Measurements from ENCODE around the gene ADORA3. TPM values are rescaled to one million over a fixed set of nuclear protein-coding genes. Genes with fewer than 3 reads are reported as not detected.

The ADORA3 gene
- total and polyA plus RNA-seq, 2 donors (not counting 1 experiment from before 2014, with no cell fraction given), result not detected

DNA sequence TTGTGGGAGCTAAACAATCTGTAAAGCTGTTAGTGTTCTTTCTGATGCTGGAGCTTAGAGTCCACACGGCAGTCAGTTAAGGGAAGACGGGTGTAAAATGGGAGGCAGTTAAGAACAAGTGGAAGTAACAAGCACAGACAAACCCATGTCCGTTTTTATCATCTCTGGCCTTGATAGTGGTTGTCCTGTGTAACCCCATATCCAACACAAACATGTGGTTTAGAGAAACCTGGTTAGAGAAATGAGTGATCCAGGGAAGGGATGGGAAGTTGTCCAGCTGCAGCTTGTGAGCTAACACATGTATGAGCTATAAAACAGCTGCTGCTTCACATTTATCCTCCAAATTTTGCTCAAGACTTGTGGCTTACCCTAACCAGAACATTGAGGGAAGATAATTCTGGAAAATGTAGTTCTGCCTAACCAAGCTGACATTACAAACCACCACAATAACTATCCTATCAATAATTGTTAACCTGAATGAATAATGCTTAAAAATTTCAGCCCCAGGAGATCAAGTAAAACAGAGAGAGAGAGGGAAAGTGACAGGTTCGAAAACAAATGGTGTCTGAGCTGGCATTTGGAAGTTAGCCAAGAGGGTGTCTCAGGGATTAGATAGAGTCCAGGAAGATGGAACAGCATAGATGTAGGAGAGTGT, 40.3 kb downstream of the ADORA3 start:
- no peak for TF ChIP-seq EZH2 (IDR thresholded peaks at IDR 0.05; ENCODE audit: low read length, missing control alignments)
- TF ChIP-seq, protein P1, sequence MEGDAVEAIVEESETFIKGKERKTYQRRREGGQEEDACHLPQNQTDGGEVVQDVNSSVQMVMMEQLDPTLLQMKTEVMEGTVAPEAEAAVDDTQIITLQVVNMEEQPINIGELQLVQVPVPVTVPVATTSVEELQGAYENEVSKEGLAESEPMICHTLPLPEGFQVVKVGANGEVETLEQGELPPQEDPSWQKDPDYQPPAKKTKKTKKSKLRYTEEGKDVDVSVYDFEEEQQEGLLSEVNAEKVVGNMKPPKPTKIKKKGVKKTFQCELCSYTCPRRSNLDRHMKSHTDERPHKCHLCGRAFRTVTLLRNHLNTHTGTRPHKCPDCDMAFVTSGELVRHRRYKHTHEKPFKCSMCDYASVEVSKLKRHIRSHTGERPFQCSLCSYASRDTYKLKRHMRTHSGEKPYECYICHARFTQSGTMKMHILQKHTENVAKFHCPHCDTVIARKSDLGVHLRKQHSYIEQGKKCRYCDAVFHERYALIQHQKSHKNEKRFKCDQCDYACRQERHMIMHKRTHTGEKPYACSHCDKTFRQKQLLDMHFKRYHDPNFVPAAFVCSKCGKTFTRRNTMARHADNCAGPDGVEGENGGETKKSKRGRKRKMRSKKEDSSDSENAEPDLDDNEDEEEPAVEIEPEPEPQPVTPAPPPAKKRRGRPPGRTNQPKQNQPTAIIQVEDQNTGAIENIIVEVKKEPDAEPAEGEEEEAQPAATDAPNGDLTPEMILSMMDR (conservative IDR thresholded peaks at IDR 0.05 in 1 of 2, IDR thresholded peaks at IDR 0.05 in 1 of 2; ENCODE audit: low read depth in 1 of 2, low read length in 2 of 2), result no peak
- Histone ChIP-seq H3K27ac (ENCODE audit: insufficient read depth, low read length) (peak overlapping the region; percentile 38), H2AFZ (ENCODE audit: low read length) (no peak overlapping the region), H3K4me3 (replicated peaks in 1 of 4; ENCODE audit: control extremely low read depth in 1 of 4, insufficient read depth in 1 of 4, low read depth in 3 of 4, low read length in 4 of 4) (no peak overlapping the region), H3K79me2 (ENCODE audit: control insufficient read depth, insufficient read depth, low read length) (no peaks in the 10 kb centered on the region), H3K36me3 (ENCODE audit: control insufficient read depth, insufficient read depth, low read length) (peaks cover 4% of the 10 kb centered on the region), H3K27me3 (ENCODE audit: control insufficient read depth, insufficient read depth, low read length) (no peaks in the 10 kb centered on the region), H4K20me1 (ENCODE audit: control insufficient read depth, extremely low read depth, insufficient read depth, low read length) (no peaks in the 10 kb centered on the region), H3K9ac (ENCODE audit: insufficient read depth, low read length) (no peak overlapping the region), H3K4me1 (ENCODE audit: control insufficient read depth, extremely low read depth, insufficient read depth, low read length) (peaks cover 8% of the 10 kb centered on the region), H3K4me2 (ENCODE audit: extremely low read depth, insufficient read depth, low read length) (peak overlapping the region; percentile 51), H3K9me3 (ENCODE audit: control insufficient read depth, insufficient read depth, low read depth, low read length) (no peaks in the 10 kb centered on the region)
- DNase-seq (ENCODE audit: low read depth in 2 of 2), result peak; percentile 79 to 89

DNA sequence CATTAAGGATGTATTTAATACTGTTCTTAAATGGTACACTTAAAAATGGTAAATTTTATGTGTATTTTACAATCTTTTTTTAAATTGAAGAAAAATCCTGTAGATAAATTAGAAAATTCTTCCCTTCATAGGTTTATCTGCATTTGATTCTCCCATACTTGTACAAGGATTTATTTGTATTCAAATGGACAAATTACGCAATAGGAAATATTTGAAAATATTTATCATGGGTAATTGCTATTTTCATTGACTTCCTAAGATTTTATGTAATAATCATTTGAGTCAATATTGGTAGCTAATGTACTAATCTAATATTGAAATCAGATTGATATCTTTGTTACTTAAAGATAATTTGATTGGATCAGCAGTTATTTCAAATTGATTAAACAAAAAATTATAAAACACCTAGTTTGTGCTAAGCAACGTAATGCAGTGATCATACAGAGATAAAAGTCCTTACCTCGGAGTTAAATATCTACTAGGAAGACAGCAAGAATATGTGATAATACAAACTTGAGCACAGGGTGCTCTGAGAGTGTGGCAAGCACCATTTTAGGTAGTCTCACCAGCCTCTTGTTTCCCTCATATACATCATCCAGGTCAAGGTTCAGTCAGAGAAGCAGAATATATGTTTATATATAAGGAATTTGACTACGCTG, 40.9 kb downstream of the ADORA3 start:
- Histone ChIP-seq H3K9me3 (ENCODE audit: control insufficient read depth, insufficient read depth, low read depth, low read length) (no peaks in the 10 kb centered on the region), H3K9ac (ENCODE audit: insufficient read depth, low read length) (no peak overlapping the region), H3K4me3 (replicated peaks in 1 of 4; ENCODE audit: control extremely low read depth in 1 of 4, insufficient read depth in 1 of 4, low read depth in 3 of 4, low read length in 4 of 4) (no peak overlapping the region), H3K36me3 (ENCODE audit: control insufficient read depth, insufficient read depth, low read length) (peaks cover 4% of the 10 kb centered on the region), H3K27me3 (ENCODE audit: control insufficient read depth, insufficient read depth, low read length) (no peaks in the 10 kb centered on the region), H3K79me2 (ENCODE audit: control insufficient read depth, insufficient read depth, low read length) (no peaks in the 10 kb centered on the region), H3K27ac (ENCODE audit: insufficient read depth, low read length) (peak overlapping the region; percentile 38), H3K4me1 (ENCODE audit: control insufficient read depth, extremely low read depth, insufficient read depth, low read length) (peaks cover 8% of the 10 kb centered on the region), H2AFZ (ENCODE audit: low read length) (no peak overlapping the region), H4K20me1 (ENCODE audit: control insufficient read depth, extremely low read depth, insufficient read depth, low read length) (no peaks in the 10 kb centered on the region), H3K4me2 (ENCODE audit: extremely low read depth, insufficient read depth, low read length) (peak overlapping the region; percentile 51)
- DNase-seq (ENCODE audit: low read depth in 2 of 2), result no peak
- TF ChIP-seq EZH2 (IDR thresholded peaks at IDR 0.05; ENCODE audit: low read length, missing control alignments), result no peak
- TF ChIP-seq, protein P1 (conservative IDR thresholded peaks at IDR 0.05 in 1 of 2, IDR thresholded peaks at IDR 0.05 in 1 of 2; ENCODE audit: low read depth in 1 of 2, low read length in 2 of 2), result no peak

DNA sequence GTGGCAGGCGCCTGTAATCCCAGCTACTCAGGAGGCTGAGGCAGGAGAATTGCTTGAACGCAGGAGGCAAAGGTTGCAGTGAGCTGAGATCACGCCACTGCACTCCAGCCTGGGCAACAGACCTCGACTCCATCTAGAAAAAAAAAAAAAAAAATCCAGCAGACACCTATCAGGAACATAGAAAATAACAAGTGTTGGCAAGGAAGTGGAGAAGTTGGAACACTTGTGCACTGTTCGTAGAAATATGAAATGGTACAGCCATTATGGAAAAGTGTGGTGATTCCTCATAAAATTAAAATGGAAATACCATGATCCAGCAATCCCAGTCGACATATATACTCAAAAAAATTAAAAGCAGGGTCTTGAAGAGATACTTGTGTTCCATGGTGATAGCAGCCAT, 41.7 kb downstream of the ADORA3 start:
- Histone ChIP-seq H3K9ac (ENCODE audit: insufficient read depth, low read length) (no peak overlapping the region), H3K4me3 (replicated peaks in 1 of 4; ENCODE audit: control extremely low read depth in 1 of 4, insufficient read depth in 1 of 4, low read depth in 3 of 4, low read length in 4 of 4) (no peak overlapping the region), H3K9me3 (ENCODE audit: control insufficient read depth, insufficient read depth, low read depth, low read length) (no peaks in the 10 kb centered on the region), H3K4me1 (ENCODE audit: control insufficient read depth, extremely low read depth, insufficient read depth, low read length) (peaks cover 8% of the 10 kb centered on the region), H3K27ac (ENCODE audit: insufficient read depth, low read length) (no peak overlapping the region), H3K79me2 (ENCODE audit: control insufficient read depth, insufficient read depth, low read length) (no peaks in the 10 kb centered on the region), H3K36me3 (ENCODE audit: control insufficient read depth, insufficient read depth, low read length) (peaks cover 7% of the 10 kb centered on the region), H3K27me3 (ENCODE audit: control insufficient read depth, insufficient read depth, low read length) (no peaks in the 10 kb centered on the region), H3K4me2 (ENCODE audit: extremely low read depth, insufficient read depth, low read length) (no peak overlapping the region), H2AFZ (ENCODE audit: low read length) (no peak overlapping the region), H4K20me1 (ENCODE audit: control insufficient read depth, extremely low read depth, insufficient read depth, low read length) (no peaks in the 10 kb centered on the region)
- no peak for TF ChIP-seq EZH2 (IDR thresholded peaks at IDR 0.05; ENCODE audit: low read length, missing control alignments)
- TF ChIP-seq, protein P1 (conservative IDR thresholded peaks at IDR 0.05 in 1 of 2, IDR thresholded peaks at IDR 0.05 in 1 of 2; ENCODE audit: low read depth in 1 of 2, low read length in 2 of 2), result no peak
- no peak for DNase-seq (ENCODE audit: low read depth in 2 of 2)
